ENCODE data around the gene ATOSA. TPM values are rescaled to one million over a fixed set of nuclear protein-coding genes. Genes with fewer than 3 reads are reported as not detected.
A peak's percentile ranks its signal among the peaks of the same experiment; 100 is the strongest.

The ATOSA gene
- total RNA-seq (2021) (30.4 and 35.7 TPM in 2 replicates), Bru-seq, nascent RNA (percentile 78 among the genes with signal in this experiment), BruChase-seq, experiment 1, labeled RNA remaining after a 2-hour chase (percentile 80 among the genes with signal in this experiment), BruChase-seq, experiment 2, labeled RNA remaining after a 6-hour chase (percentile 57 among the genes with signal in this experiment)
- long read RNA-seq, partial matches to known transcripts, result 4 of 9 reads
- long read RNA-seq, other reads (novel, unspliced or antisense), result 5 of 9 reads

GRCh38 chr15:52679232-52680040, at the start of gene ATOSA:
Gene ATOSA (minus strand): TSS chr15:52679388. CDS start chr15:52678021, 1,367 bp downstream.
- H3K9me3 ChIP-seq (ENCODE audit: insufficient read depth, low read depth), result no peaks in the 10 kb centered on the region
- H3K27me3 ChIP-seq (ENCODE audit: insufficient read depth, low read depth), result no peaks in the 10 kb centered on the region
- intact Hi-C loops (cut with micrococcal nuclease; ENCODE audit: unreplicated experiment), result loop anchor here (1.0 to 2.0 kb wide), 3 partner anchors 111 to 417 kb away; partner anchors contain the start of gene ARPP19
- H3K27ac ChIP-seq, result peak within 1 kb of the TSS; percentile 60
- no peaks in the 10 kb centered on the region for H3K9me2 ChIP-seq (ENCODE audit: insufficient read depth)
- peaks cover 54% of the 10 kb centered on the region for H3K4me1 ChIP-seq (replicated peaks; ENCODE audit: insufficient read depth)
- ChIA-PET POLR2A (ENCODE audit: unreplicated experiment) (interaction anchor here (0.6 to 0.7 kb wide), 2 partner anchors 26 to 349 kb away, joined by 4 to 5 read pairs; no protein-coding TSS in a partner anchor), CTCF (interaction anchor here (0.6 to 0.7 kb wide), 2 partner anchors 56 to 342 kb away, joined by 6 to 12 read pairs; no protein-coding TSS in a partner anchor)
- H3K4me2 ChIP-seq, result peak within 1 kb of the TSS; percentile 95
- H4K20me1 ChIP-seq (ENCODE audit: insufficient read depth), result no peaks in the 10 kb centered on the region
- H3K4me3 ChIP-seq, result peak within 1 kb of the TSS; percentile 89
- peaks cover 17% of the 10 kb centered on the region; the same call in 1 of the 2 replicates for H3F3A ChIP-seq (ENCODE audit: insufficient read depth, low read depth)
- peak; percentile 76 to 91 for DNase-seq
- no peaks in the 10 kb centered on the region for H3K36me3 ChIP-seq (ENCODE audit: low read depth)
- TF ChIP-seq EZH2 (IDR thresholded peaks at IDR 0.05; ENCODE audit: low read depth) (no peak), CTCF (conservative IDR thresholded peaks at IDR 0.05) (no peak)
- BruUV-seq (replicated peaks), result no TSS peak
- H2AFZ ChIP-seq, result peak within 1 kb of the TSS; percentile 93
- H3K79me2 ChIP-seq (ENCODE audit: low read depth), result peaks cover 11% of the 10 kb centered on the region; the same call in 1 of the 2 replicates

GRCh38 chr15:52728899-52729298, 49.7 kb upstream of the ATOSA start:
- H3K4me3 ChIP-seq, result no peak overlapping the region
- H3F3A ChIP-seq (ENCODE audit: insufficient read depth, low read depth), result peaks cover 5% of the 10 kb centered on the region; the same call in 1 of the 2 replicates
- H3K4me2 ChIP-seq, result peak overlapping the region; percentile 53
- intact Hi-C loops (cut with micrococcal nuclease; ENCODE audit: unreplicated experiment), result no loop called here
- peaks cover 15% of the 10 kb centered on the region for H3K4me1 ChIP-seq (replicated peaks; ENCODE audit: insufficient read depth)
- no peaks in the 10 kb centered on the region for H3K9me2 ChIP-seq (ENCODE audit: insufficient read depth)
- H3K27me3 ChIP-seq (ENCODE audit: insufficient read depth, low read depth), result no peaks in the 10 kb centered on the region
- H2AFZ ChIP-seq, result no peak overlapping the region
- H3K36me3 ChIP-seq (ENCODE audit: low read depth), result no peaks in the 10 kb centered on the region
- H3K79me2 ChIP-seq (ENCODE audit: low read depth), result no peaks in the 10 kb centered on the region
- no TSS peak for BruUV-seq (replicated peaks)
- POLR2A ChIA-PET (ENCODE audit: unreplicated experiment), result no interaction called here
- H3K27ac ChIP-seq, result peak overlapping the region; percentile 57; the same call in 1 of the 2 replicates
- CTCF ChIA-PET, result no interaction called here
- no peaks in the 10 kb centered on the region for H4K20me1 ChIP-seq (ENCODE audit: insufficient read depth)
- no peaks in the 10 kb centered on the region for H3K9me3 ChIP-seq (ENCODE audit: insufficient read depth, low read depth)
- DNase-seq, result peak in 1 of 2 experiments; percentile 71
- TF ChIP-seq EZH2 (IDR thresholded peaks at IDR 0.05; ENCODE audit: low read depth) (no peak), CTCF (conservative IDR thresholded peaks at IDR 0.05) (no peak)

GRCh38 chr15:52727815-52728214, 48.6 kb upstream of the ATOSA start:
- H2AFZ ChIP-seq, result no peak overlapping the region
- CTCF ChIA-PET, result no interaction called here
- H3K79me2 ChIP-seq (ENCODE audit: low read depth), result no peaks in the 10 kb centered on the region
- H3F3A ChIP-seq (ENCODE audit: insufficient read depth, low read depth), result peaks cover 5% of the 10 kb centered on the region; the same call in 1 of the 2 replicates
- no peak overlapping the region for H3K4me3 ChIP-seq
- POLR2A ChIA-PET (ENCODE audit: unreplicated experiment), result no interaction called here
- no peak overlapping the region for H3K4me2 ChIP-seq
- H4K20me1 ChIP-seq (ENCODE audit: insufficient read depth), result no peaks in the 10 kb centered on the region
- intact Hi-C loops (cut with micrococcal nuclease; ENCODE audit: unreplicated experiment), result no loop called here
- no peaks in the 10 kb centered on the region for H3K27me3 ChIP-seq (ENCODE audit: insufficient read depth, low read depth)
- peak in 1 of 2 experiments; percentile 70 for DNase-seq
- H3K36me3 ChIP-seq (ENCODE audit: low read depth), result no peaks in the 10 kb centered on the region
- BruUV-seq (replicated peaks), result no TSS peak
- TF ChIP-seq EZH2 (IDR thresholded peaks at IDR 0.05; ENCODE audit: low read depth) (no peak), CTCF (conservative IDR thresholded peaks at IDR 0.05) (no peak)
- H3K4me1 ChIP-seq (replicated peaks; ENCODE audit: insufficient read depth), result peaks cover 4% of the 10 kb centered on the region
- H3K27ac ChIP-seq, result no peak overlapping the region
- no peaks in the 10 kb centered on the region for H3K9me2 ChIP-seq (ENCODE audit: insufficient read depth)
- no peaks in the 10 kb centered on the region for H3K9me3 ChIP-seq (ENCODE audit: insufficient read depth, low read depth)

All from PC-9 (cell line).